Stimulated activated CD8-positive, alpha-beta memory T cell treated with anti-CD3 and anti-CD28 coated beads, Interleukin-2, amount 100 ng/mL, for 48 hours (primary cell): ENCODE measurements around the gene SLC4A5.
"Not testable (repeated sequence)": the region's sequence is repeated elsewhere in the genome, so short reads cannot be mapped to it uniquely, and the experiment has no call there.

Experiments
- DNase-seq, 2 donors: peaks; one replicate each; pipeline ENCODE4 v3.0.0-alpha.2; 2020; ENCODE audit warnings: low read depth in 2 of 2

The SLC4A5 gene

DNA sequence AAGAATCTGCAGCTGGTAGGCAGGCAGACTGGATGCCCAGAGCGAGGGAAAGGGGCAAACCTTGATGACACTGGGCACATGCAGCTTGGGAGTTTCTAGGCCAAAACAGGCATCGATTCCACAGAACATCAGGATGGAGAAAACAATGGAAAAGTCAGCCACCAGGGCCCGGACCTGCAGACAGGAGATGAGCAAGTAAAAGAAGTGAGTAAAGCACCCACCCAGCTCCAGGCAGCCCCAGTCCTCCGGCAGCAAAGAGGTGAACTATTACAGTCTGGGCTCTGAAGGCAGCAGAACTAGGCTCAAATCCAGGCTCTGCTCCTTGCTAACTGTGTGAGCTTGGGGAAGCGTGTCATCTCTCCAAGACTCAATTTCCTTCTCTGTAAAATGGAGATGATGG, 108.2 kb downstream of the SLC4A5 start:
- no peak for DNase-seq

DNA sequence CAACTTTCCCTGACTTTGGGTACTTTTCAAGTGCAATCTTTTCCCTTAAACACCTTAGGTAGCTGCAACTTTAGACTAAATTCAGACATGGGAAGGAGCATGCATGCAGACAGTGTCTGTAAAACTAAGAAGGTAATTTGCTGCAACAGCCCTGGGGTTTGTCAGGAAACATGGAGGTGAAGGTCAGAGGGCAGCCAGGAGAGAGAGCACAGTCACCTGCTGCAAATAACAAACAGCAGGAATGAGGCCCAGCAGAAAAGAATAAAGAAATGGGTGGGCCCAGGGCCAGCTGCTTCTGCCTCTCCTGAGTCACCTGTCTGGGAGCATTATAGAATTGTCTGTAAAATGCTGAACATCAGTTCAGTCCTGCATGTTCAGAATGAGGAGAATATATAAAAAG, 109.6 kb downstream of the SLC4A5 start:
- no peak for DNase-seq

DNA sequence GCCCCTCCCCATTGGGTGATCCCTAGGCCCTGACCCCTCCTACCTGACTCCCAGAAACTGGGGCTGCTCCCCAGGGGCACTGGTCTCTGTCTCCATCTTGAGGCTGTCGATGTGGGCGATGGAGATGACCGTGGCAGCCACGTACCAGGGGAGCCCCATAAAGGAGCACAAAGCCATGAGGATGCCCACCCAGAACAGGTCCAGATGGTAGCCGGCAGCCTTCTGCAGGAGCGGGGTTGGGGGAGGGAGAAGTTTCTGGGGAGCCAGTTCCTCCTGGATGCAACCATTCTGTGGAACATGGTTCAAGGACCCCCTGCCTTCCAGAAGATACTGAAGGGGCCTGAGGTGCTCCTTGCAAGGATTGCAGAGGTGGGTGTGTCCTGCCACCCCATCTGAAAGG, 110.8 kb downstream of the SLC4A5 start:
- DNase-seq = no peak

DNA sequence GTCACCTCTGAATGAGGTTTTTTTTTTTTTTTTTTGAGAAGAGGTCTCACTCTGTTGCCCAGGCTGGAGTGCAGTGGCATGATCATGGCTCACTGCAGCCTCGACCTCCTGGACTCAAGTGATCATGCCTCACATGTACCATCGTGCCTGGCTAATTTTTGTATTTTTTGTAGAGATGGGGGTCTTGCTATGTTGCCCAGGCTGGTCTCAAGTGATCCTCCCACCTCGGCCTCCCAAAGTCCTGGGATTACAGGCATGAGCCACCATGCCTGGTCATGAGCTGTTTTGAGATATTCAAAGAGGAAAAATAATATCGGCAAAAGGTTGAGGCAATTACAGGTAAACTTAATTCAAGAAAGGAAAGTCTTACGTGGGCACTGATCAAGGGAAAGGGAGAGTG, 113.4 kb downstream of the SLC4A5 start:
- not testable (repeated sequence) for DNase-seq

DNA sequence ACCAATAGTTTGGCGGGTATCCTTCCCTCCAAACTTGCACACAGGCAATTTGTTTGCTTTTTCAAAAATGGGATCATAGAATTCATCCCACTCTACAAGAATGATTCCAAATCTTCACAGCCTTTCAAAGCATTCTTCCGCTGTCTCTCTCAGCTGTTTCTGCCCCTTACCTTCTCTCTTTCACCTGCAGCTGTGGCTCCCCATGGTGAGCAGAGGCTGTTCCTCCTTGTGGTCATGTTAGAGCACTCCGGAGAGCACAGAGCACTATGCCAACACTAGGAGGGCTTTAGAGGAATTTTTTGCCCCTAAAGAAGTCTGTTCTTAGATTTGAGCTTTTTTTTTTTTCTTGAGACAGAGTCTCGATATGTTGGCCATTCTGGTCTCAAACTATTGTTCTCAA, 114.4 kb downstream of the SLC4A5 start:
- DNase-seq = no peak

DNA sequence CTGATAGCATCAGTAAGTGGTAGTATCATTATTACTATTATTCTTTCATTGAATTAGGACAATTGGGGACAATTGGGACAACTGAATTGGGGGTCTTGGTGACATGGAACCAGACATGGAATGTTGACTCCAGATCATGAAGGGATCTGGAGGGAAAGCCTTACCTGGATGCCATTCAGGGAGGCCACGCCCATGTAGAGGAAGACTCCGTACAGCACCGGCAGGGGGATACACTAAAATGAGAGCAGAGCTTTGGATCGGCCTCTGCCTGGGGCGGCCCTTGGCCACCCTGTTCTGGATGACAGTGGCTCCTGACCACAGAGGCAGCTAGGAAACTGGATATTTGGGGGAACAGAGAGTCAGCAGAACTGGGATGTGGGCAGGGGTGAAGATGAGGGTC, 115.6 kb downstream of the SLC4A5 start:
- DNase-seq = no peak

DNA sequence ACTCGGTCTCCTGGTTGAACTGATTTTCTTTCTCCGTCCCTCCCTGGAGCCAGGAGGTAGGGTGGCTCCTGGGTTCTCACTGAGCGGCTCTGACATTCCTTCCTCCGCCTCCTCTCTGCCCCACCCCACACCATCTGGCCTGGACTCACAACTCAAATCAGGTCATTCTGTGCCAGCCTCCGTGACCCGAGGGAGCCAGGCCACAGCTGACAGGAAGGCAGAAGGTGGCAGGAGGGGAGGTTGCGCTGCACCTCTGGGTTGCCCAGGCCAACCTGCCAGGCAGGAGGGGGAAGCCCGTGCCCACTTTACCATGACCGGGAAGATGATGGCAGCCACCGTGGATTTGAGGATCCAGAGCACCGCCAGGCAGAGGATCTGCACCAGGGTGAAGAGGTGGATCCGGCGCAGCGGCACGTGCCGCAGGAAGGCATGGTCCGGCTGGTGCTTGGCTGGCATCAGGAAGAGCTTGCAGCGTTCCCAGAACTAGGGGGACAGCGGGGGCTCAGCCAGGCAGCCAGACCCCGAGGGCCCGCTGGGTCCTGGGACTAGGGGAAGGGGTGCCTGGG, 116.5 kb downstream of the SLC4A5 start:
- DNase-seq = no peak

DNA sequence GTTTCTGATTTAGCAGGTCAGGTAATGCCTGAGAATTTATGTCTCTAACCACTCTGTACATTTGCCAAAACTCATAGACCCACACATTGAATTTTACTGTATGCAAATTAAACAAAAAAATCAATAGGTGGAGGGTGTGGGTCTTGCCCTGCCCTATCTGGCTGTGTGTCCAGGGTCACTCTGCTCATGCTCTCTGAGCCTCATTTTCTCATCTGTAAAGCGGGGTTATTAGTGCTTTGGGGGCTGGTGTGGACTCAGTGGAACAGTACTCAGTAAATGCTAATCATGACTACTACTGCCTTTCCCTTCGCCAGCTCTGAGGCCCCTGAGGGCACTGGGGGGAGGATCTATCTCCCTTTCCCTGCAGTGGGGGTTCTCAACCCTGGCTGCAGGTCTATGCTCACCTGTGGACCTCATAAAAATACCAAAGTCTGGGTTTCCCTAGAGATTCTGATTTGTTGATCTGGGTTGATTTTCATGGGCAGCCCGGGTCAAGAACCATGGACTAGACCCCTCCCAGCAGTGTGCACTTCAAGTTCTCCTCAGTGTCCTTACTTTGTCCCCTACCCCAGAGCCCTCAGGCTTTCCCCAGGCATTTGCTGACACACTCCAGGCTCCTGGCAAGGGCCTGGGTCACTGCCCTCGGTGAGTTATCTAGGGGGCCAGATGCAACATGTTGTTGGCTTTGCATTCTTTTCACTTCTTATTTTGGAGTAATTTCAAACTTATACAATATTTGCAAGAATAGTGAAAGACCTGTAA, 117.3 kb downstream of the SLC4A5 start:
- no peak for DNase-seq

DNA sequence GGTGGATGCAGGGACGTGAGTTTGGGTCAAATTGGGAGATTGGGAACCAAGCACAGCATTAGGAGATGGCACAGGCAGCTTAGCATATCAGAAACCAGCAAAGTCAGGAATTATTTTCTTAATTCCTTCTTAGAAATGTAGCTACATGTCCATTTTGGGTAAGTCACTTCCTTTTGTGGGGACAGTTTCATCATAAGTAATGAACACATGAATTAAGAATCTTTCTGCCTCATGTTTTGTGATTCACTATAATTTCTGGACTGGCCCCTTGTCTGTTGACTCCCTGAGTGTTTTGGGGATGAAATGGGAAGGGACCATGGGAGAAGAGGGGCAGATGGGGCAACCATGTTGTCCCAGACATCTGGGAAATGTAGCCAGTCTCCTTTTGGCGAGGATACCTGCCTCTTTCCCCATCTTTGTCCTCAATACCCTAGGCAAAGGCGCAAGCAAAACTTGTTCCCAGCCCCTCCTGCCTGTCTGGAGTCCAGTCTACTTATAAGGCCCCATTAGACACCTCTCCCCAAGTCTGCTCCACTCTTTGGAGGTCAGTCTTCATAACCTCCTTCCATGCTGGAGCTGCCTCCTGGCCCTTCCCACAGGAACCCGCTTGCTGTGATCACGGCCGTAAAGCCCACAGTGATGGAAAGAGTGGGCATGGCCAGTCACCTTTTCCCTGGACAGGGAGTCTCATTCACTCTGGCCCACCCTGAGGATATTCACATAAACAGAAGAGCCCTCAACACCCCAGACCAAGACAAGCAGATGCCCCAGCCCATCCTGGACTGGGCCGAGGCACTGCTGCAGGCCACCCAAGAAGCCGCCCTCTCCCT, 119.1 kb downstream of the SLC4A5 start:
- no peak for DNase-seq

DNA sequence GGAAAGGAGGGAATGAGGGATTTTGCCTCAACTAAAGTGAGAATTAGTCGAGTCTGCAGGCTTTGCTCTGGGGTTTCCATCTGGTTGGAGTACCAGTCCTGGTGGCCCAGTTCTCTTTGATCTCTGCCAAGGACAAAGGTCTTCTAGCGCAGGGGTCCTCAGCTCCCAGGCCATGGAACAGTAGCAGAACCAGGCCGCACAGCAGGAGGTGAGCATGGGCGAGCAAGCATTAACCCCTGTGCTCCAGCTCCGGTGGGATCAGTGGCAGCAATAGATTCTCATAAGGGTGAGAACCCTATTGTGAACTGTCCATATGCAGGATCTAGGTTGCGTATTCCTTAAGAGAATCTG, 120.9 kb downstream of the SLC4A5 start:
- DNase-seq = no peak

DNA sequence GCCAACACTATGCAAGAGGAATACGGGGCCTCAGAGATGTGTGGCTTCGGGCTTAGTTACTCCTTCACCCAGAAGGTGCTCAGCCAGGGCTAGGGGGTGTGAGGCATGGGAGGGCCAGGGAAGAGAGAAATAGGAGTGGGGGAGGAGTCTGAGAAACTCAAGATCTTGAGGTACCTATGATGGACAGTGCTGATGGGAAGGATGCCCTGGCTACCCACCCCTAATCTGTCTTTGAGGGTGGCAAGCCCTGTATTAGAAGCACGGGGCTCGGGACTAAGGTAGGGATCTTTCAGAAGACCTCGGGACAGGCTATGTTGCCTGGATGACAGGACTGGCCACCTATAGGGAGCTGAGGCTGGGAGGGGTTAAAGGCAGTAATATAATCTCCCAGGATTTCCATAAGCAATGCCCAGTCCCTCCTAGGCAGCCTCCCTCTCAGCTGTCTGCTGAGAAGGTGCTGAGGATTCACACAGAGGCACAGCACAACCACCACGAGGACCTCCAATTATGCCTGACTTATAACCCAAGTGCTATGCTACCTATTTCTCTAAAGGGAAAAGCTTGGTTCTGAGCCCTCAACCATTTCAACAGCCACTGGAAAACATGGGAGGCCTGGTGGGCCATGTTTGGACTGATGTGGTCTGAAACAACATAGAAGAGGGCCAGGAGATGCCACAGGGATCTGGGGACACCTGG, 121.5 kb downstream of the SLC4A5 start:
- no peak for DNase-seq

DNA sequence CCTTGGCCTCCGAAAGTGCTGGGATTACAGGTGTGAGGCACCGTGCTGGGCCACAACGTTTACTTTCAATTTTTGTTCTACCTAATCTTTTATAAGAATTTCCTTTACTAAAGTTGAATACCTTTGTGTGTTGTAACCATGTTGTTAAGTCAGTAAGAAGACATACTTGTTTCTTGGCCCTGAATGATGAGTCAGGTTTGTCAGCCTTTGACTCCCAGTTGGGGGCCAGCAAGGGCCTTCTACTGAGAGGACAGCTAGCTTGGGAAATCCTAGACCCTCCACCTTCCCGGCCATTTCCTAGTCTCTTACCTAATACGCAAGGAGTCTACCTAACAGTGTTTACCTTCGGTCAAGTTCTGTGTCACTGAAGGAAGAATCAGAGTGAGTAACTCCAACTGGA, 122.1 kb downstream of the SLC4A5 start:
- no peak for DNase-seq

DNA sequence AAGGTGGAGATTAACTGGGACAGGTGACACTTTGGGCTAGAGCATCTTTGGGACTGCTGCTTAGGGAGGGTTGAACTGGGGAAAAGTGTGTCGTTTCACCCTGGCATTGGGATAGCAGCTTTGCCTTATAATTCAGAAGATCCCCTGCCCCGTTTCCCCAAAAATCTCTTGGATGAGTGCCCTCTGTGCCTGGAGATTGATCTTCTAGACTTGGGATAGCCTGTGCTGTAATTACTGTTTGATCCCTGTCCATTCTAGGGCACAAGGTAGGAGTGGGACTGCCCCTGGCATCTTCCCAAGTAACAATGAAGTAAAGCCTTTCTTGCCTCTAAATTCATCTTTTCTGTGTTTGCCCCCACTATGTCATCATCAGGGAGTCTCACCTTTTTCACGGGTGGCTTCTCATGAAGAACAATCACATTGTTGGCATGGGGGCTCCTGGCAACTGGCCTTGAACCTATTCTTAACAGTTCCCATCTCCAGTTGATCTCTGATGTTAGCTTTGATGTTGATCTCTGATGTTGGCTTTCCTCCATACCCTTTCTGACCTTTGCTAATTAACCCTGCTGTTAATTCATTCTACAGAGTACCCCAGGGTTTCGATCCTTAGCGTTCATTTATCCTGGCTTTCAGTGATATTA, 123.2 kb downstream of the SLC4A5 start:
- DNase-seq = no peak

DNA sequence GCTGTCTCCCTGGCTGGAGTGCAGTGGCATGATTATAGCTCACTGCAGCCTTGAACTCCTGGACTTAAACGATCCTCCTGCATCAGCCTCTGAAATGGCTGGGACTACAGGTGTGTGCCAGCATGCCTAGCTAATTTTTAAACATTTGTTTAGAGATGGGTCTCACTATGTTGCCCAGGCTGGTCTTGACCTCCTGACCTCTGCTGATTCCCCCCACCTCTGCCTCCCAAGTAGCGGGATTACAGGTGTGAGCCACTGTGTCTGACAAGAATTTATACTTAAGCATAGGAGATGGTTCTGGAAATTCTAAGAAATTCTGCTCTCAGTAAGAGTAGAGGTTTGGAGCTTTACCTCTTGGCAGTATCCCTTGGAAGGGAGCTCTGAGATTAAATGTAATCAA, 126.6 kb downstream of the SLC4A5 start:
- no peak for DNase-seq

DNA sequence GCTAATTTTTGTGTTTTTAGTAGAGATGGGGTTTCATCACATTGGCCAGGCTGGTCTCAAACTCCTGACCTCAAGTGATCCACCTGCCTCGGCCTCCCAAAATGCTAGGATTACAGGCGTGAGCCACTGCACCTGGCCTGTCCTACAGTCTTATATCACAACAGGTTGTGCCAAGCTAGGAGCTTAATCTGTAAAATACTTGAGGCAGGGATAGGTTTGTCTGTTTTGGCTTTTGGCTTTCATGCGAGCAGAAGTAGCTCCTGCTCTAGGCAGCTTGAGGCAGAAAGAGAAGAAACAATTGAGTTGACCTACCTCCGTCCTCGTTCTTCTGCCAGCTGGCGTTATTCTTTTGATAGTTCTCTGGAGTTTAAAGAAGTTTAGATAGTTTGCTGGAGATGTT, 127.4 kb downstream of the SLC4A5 start:
- DNase-seq = not testable (repeated sequence)

DNA sequence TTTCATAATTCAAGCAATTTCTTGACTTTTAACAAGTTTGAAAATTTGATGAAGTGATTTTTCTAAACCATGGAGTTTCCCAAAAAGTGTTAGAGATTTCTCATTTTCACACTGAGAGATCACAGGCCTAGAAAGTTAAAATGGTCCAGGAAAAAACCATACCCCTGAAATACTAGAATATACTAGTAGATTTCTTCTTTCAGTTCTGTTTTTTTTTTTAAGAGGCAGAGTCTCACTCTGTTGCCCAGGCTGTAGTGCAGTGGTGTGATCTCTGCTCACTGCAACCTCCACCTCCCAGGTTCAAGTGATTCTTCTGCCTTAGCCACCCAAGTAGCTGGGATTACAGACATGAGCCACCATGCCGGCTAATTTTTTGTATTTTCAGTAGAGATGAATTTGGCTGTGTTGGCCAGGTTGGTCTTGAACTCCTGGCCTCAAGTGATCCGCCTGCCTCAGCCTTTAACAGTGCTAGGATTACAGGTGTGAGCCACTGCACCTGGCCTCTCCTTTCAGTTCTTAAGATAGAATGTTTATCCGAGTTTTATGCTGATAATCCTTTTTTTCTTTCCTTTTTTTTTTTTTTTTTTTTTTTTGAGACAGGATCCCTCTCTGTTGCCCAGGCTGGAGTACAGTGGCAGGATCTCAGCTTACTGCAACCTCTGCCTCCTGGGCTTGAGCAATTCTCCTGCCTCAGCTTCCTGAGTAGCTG, 130.4 kb downstream of the SLC4A5 start:
- no peak for DNase-seq

DNA sequence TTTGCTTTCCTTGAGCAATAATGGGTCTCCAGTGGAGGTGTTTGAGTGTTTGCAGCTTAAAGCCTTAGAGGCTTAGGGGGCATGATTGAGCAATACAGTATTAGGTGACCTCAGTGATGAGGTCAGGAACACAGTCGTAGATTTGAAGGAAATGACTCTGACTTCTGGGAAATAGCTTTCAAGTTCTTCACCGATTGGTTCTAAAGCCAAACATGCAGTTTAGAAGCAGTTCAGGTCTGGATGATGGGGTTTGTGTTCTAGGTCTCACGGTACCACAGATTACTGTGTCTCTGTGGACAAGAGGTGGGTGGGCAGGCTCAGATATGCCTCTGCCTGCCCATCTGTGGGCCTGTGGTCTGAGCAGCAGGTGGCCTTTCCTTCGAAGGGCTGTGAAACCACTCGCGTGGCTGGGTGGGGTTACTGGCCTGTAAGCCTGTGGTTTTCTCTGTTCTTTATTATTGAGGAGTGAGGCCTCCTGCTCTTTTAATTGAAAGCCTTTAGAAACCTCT, 137.0 kb downstream of the SLC4A5 start:
- peak in 1 of 2 donors; percentile 40 for DNase-seq

DNA sequence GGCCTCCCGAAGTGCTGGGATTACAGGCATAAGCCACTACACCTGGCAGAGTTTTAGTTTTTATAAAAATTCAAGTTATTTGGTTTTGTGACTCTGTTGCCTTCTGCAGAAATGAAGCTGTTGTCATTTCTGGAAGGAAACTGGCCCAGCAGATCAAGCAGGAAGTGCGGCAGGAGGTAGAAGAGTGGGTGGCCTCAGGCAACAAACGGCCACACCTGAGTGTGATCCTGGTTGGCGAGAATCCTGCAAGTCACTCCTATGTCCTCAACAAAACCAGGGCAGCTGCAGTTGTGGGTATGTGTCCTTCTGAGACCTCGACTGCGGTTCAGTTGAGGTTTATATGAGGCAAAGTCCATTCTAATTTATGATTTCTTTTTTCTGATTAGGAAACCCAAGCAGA, 137.6 kb downstream of the SLC4A5 start:
- no peak for DNase-seq

DNA sequence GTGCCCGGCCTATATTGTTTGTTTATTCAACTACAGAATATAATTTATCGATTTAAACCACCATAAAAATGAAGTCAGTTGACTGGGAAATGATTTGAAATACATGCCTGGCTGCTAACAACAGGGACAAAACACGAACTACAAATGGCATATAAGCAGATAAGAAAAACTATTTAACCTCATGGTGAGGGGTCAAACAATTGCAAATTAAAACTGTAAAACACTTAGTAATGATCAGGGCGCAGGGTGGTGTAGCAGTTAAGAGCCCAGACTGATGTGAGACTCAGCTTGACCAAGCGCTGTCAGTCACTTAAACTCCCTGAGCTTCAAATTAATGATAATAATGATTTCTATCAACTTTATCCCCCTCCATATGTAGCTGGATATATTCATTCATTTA, 138.1 kb downstream of the SLC4A5 start:
- DNase-seq = no peak

DNA sequence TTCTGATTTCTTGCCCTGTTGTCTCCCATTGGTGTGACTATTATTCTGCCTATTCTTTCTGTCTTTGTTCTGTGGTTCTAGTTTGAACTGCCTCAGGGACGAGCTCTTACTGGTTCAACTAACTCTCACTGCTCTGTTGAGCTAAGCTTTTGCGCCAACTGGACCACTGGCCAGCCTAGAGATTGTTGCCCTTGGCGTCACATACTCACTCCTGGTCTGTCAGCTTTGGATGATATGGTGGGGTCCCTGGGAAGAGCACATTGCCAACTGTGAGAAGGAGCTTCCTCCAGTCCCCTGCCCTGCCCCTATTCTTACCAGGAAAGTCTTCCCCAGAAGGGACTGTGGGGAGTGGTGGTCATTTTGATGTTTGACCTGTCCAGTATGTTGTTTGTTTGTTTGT, 138.8 kb downstream of the SLC4A5 start:
- no peak for DNase-seq

DNA sequence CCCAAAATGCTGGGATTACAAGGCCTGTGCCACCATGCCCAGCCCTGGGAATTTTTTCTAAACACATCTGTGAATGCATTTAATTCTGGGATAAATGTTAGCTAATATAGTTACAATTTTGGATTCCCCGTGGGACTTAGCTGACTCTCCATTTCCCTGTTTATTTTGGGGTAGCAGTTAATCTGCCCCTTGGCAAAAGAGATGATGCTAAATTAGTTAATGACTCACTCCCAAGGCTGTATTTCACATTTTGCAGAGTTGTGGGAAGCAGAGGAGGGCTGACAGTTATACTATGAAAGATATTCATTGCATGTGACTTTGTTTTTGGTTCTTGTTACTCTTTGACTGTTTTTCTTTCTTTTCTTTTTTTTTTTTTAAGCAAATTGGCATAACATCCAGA, 141.6 kb downstream of the SLC4A5 start:
- DNase-seq = no peak
